Tibial nerve (tissue), 4 donors: Measurements from ENCODE around the gene DAZAP1.

Experiments used
- CTCF ChIP-seq, 5 experiments: fragments of 200-600 bp in 3 of 5; fragments of 450-650 bp in 2 of 5; sonication (generic) in 3 of 5; IDR thresholded peaks; one replicate each; pipeline ENCODE4 v1.5.1; 2016 to 2019; ENCODE audit warnings: antibody characterized with exemption in 5 of 5, mild to moderate bottlenecking in 3 of 5, moderate library complexity in 2 of 5
- EP300 ChIP-seq, 2 donors: sonication (generic); formaldehyde crosslinking; IDR thresholded peaks; one replicate each; pipeline ENCODE4 v1.6.1; 2017; ENCODE audit warnings: antibody characterized with exemption in 2 of 2, mild to moderate bottlenecking in 1 of 2
- POLR2A ChIP-seq, 2 donors: fragments of 450-650 bp; IDR thresholded peaks; one replicate each; pipeline ENCODE4 v1.6.1; 2017; ENCODE audit warnings: antibody characterized with exemption in 2 of 2, mild to moderate bottlenecking in 2 of 2, moderate library complexity in 2 of 2

- TF ChIP-seq CTCF (IDR thresholded peaks at IDR 0.05) (no peak), EP300 (IDR thresholded peaks at IDR 0.05) (no peak), POLR2A (IDR thresholded peaks at IDR 0.05) (no peak)
These were observed 31.6 kb downstream of the DAZAP1 start for GRCh38 chr19:1438933-1439354.
